MM.1S (cell line): Measurements from ENCODE around the gene MOSPD3.

Experiments
- CTCF ChIP-seq: fragments of 300-600 bp; sonication (generic); IDR thresholded peaks from 2 replicates; pipeline ENCODE4 v1.5.1; 2016; ENCODE audit warnings: antibody characterized with exemption, low read length, mixed read lengths
- EZH2 ChIP-seq: fragments of 300-600 bp; sonication (generic); optimal IDR thresholded peaks from 2 replicates; pipeline ENCODE3; 2017; ENCODE audit warnings: low read depth, mild to moderate bottlenecking, antibody characterized with exemption, low read length, mixed read lengths
- EZH2phosphoT487 ChIP-seq: fragments of 300-600 bp; sonication (generic); IDR thresholded peaks from 2 replicates; pipeline ENCODE4 v1.6.1; 2018; ENCODE audit warnings: antibody characterized with exemption, low read length

- TF ChIP-seq CTCF = no peak
- TF ChIP-seq EZH2 = no peak
- no peak for TF ChIP-seq EZH2phosphoT487
Observed at GRCh38 chr7:100590077-100590737, 22.1 kb upstream of the MOSPD3 start.
